HCT116 (cell line): ENCODE results near the gene TNPO2. TPM values are rescaled to one million over a fixed set of nuclear protein-coding genes. Genes with fewer than 3 reads are reported as not detected.

ENCODE experiments used
- ATAC-seq: fragments of 200-7000 bp; cut with Tn5 transposase; 2 replicates; pipeline ENCODE4 v1.9.1; 2020; ENCODE audit warnings: mild to moderate bottlenecking, moderate library complexity
- BruUV-seq: library from RNA; stranded (reverse); fragments of 400-500 nt; replicated peaks from 2 replicates; lab custom pipeline; 2021; lab: Mats Ljungman, UMichigan
- CTCF ChIA-PET: fragments of 300-600 bp; sonication (Branson Sonifier 250); formaldehyde crosslinking; loops from one replicate; lab custom pipeline; 2021; ENCODE audit warnings: antibody characterized with exemption; lab: Charles Lee
- POLR2A ChIA-PET: fragments of 300-600, 350-600 bp; sonication (Branson Sonifier 250); formaldehyde crosslinking; loops from one replicate; lab custom pipeline; 2021; ENCODE audit warnings: antibody characterized with exemption; lab: Charles Lee
- RAD21 ChIA-PET, 2 experiments: fragments of 300-600 bp; sonication (Branson Sonifier 250); formaldehyde crosslinking; loops; one replicate each; lab custom pipeline; 2023; ENCODE audit warnings: low total read pairs in 2 of 2; ENCODE audit not compliant: uncharacterized antibody in 2 of 2, unreplicated experiment in 2 of 2, low non-redundant PET in 1 of 2; lab: Charles Lee
- DNase-seq: peaks from one replicate; pipeline ENCODE4 v3.0.0-alpha.2; 2010; ENCODE audit warnings: low read depth, low spot score
- H2AFZ ChIP-seq: fragments of 200-600 bp; shearing (Covaris generic), sonication (generic); 2 replicates; pipeline ENCODE4 v1.6.1; 2017; ENCODE audit warnings: low read depth, mixed run types, mixed read lengths, antibody characterized with exemption, low read length; ENCODE audit not compliant: poor library complexity, severe bottlenecking
- H3K27ac ChIP-seq: 2 replicates; pipeline ENCODE4 v1.5.1; 2012; ENCODE audit warnings: low read depth, low read length
- H3K27me3 ChIP-seq: fragments of 200-600 bp; sonication (generic); 2 replicates; pipeline ENCODE4 v1.6.1; 2016; ENCODE audit warnings: mixed run types, low read length, mixed read lengths; ENCODE audit not compliant: insufficient read depth
- H3K36me3 ChIP-seq, 2 experiments: fragments of 200-500 bp in 1 of 2; fragments of 200-600 bp in 1 of 2; sonication (Bioruptor generic) in 1 of 2; sonication (generic) in 1 of 2; 2 replicates each; pipeline versions ENCODE4 v1.5.1 to v1.6.1; 2014 to 2016; ENCODE audit warnings: low read length in 2 of 2, inconsistent platforms in 1 of 2, mixed read lengths in 1 of 2, mixed run types in 1 of 2; ENCODE audit not compliant: insufficient read depth in 2 of 2, control insufficient read depth in 1 of 2
- H3K4me1 ChIP-seq, 2 experiments: fragments of 200-600 bp in 1 of 2; sonication (generic) in 1 of 2; 2 replicates each; pipeline versions ENCODE4 v1.5.1 to v1.6.1; 2012 to 2017; ENCODE audit warnings: low read length in 2 of 2, inconsistent platforms in 1 of 2, mild to moderate bottlenecking in 1 of 2, mixed read lengths in 1 of 2, mixed run types in 1 of 2, moderate library complexity in 1 of 2; ENCODE audit not compliant: insufficient read depth in 2 of 2, control insufficient read depth in 1 of 2
- H3K4me2 ChIP-seq: fragments of 200-600 bp; sonication (generic); 2 replicates; pipeline ENCODE4 v1.6.1; 2017; ENCODE audit warnings: mixed run types, low read length, mixed read lengths
- H3K4me3 ChIP-seq, 2 experiments: fragments of 200-600 bp in 1 of 2; sonication (generic) in 1 of 2; replicated peaks in 1 of 2; 2 replicates each; pipeline ENCODE4 v1.5.1; 2011 to 2016; ENCODE audit warnings: low read length in 2 of 2, control low read depth in 1 of 2, low read depth in 1 of 2, mild to moderate bottlenecking in 1 of 2, mixed read lengths in 1 of 2, mixed run types in 1 of 2
- H3K79me2 ChIP-seq: fragments of 200-600 bp; sonication (generic); 2 replicates; pipeline ENCODE4 v1.6.1; 2017; ENCODE audit warnings: mild to moderate bottlenecking, mixed run types, low read length, moderate library complexity, mixed read lengths; ENCODE audit not compliant: insufficient read depth
- H3K9ac ChIP-seq: fragments of 200-600 bp; sonication (generic); 2 replicates; pipeline ENCODE4 v1.6.1; 2016; ENCODE audit warnings: low read length, mixed read lengths
- H3K9me2 ChIP-seq: fragments of 200-600 bp; sonication (generic), shearing (Covaris generic); 2 replicates; pipeline ENCODE4 v1.6.1; 2017; ENCODE audit warnings: mixed run types, mild to moderate bottlenecking, moderate library complexity; ENCODE audit not compliant: insufficient read depth
- H3K9me3 ChIP-seq, 2 experiments: fragments of 200-500 bp in 1 of 2; fragments of 200-600 bp in 1 of 2; sonication (Bioruptor generic) in 1 of 2; sonication (generic) in 1 of 2; 2 replicates each; pipeline ENCODE4 v1.6.1; 2014 to 2017; ENCODE audit warnings: low read length in 2 of 2, mixed read lengths in 2 of 2, inconsistent platforms in 1 of 2, low read depth in 1 of 2, mild to moderate bottlenecking in 1 of 2, mixed run types in 1 of 2, moderate library complexity in 1 of 2; ENCODE audit not compliant: control insufficient read depth in 1 of 2, insufficient read depth in 1 of 2
- H4K20me1 ChIP-seq: fragments of 200-600 bp; sonication (generic), shearing (Covaris generic); 2 replicates; pipeline ENCODE4 v1.6.1; 2017; ENCODE audit warnings: mixed run types, mild to moderate bottlenecking, moderate library complexity; ENCODE audit not compliant: insufficient read depth
- POLR2AphosphoS5 ChIP-seq: IDR thresholded peaks from 2 replicates; pipeline ENCODE4 v1.6.1; 2011; ENCODE audit warnings: mild to moderate bottlenecking, low read depth, low read length, moderate library complexity
- RAD21 ChIP-seq: IDR thresholded peaks from 2 replicates; pipeline ENCODE4 v1.6.1; 2012; ENCODE audit warnings: low read depth, mild to moderate bottlenecking
- YY1 ChIP-seq: IDR thresholded peaks from 2 replicates; pipeline ENCODE4 v1.6.1; 2011; ENCODE audit warnings: low read length, low read depth, moderate library complexity, mild to moderate bottlenecking; ENCODE audit not compliant: insufficient replicate concordance; ENCODE audit errors: extremely low read depth
- intact Hi-C: fragments of 100-400 bp; cut with micrococcal nuclease; formaldehyde crosslinking; loops from 2 replicates; pipeline ENCODE4 v1.10.0; 2022
- total RNA-seq: library from RNA; stranded (reverse); gene quantifications from one replicate; pipeline ENCODE4 v1.2.1, GENCODE V29; 2021; ENCODE audit not compliant: unreplicated experiment
- TF ChIP-seq, protein P1 (sequence below), 3 experiments: fragments of 200-600 bp in 1 of 3; sonication (generic) in 1 of 3; IDR thresholded peaks in 2 of 3; conservative IDR thresholded peaks in 1 of 3; 2 replicates each; pipeline ENCODE4 v1.5.1; 2012 to 2017; ENCODE audit warnings: low read depth in 2 of 3, low read length in 2 of 3, antibody characterized with exemption in 1 of 3, borderline replicate concordance in 1 of 3, control low read depth in 1 of 3, mild to moderate bottlenecking in 1 of 3, mixed read lengths in 1 of 3, mixed run types in 1 of 3, moderate library complexity in 1 of 3; ENCODE audit not compliant: insufficient read depth in 1 of 3
- TF ChIP-seq, protein P2 (sequence below): IDR thresholded peaks from 2 replicates; pipeline ENCODE4 v1.6.1; 2012
- TF ChIP-seq, protein P3 (sequence below): IDR thresholded peaks from 2 replicates; pipeline ENCODE4 v1.6.1; 2012; ENCODE audit warnings: low read depth

TNPO2 gene
- total RNA-seq, 1 experiment from 2014 or later = 81.8 TPM

DNA sequence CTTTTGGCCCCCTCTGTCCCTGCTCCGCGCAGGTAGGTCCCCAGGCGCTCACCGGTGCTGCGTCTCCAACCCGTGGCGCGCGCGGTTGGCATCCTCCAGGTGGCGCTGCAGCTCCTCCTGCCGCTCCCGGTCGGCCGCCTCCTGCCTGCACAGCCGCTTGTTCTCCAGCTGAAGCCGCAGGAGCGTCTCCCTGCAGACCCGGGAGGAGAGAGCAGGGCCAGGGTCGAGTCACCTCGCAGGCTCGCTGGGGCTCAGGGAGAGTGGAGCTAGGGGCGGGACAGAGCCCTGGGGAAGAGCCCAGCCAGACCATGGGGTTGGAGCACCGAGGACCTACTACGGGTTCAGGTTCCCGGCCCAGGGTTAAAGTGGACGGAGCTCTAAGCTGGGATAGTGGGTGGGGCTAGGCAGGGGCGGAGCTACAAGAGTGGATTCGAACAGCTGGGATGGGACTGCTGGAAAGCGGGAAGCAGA is 42.4 kb upstream of the TNPO2 start:
- ChIA-PET RAD21 (interaction anchor here (0.6 to 1.8 kb wide), 11 partner anchors 8 to 107 kb away, joined by 3 to 17 read pairs (median 3); no protein-coding TSS in a partner anchor), POLR2A (interaction anchor here (0.5 to 5.4 kb wide), 7 partner anchors 8 to 172 kb away, joined by 3 to 98 read pairs (median 4); partner anchors contain the start of gene JUNB), CTCF (interaction anchor here (0.8 to 4.5 kb wide), 21 partner anchors 9 to 199 kb away, joined by 3 to 123 read pairs (median 6); partner anchors contain the start of genes DNASE2, GET3, HOOK2 and JUNB)
- ATAC-seq (peak; percentile 94), DNase-seq (no peak)
- peak overlapping the region; percentile 93 for H3K4me2 ChIP-seq
- no peaks in the 10 kb centered on the region for H3K79me2 ChIP-seq
- TF ChIP-seq, protein P1, sequence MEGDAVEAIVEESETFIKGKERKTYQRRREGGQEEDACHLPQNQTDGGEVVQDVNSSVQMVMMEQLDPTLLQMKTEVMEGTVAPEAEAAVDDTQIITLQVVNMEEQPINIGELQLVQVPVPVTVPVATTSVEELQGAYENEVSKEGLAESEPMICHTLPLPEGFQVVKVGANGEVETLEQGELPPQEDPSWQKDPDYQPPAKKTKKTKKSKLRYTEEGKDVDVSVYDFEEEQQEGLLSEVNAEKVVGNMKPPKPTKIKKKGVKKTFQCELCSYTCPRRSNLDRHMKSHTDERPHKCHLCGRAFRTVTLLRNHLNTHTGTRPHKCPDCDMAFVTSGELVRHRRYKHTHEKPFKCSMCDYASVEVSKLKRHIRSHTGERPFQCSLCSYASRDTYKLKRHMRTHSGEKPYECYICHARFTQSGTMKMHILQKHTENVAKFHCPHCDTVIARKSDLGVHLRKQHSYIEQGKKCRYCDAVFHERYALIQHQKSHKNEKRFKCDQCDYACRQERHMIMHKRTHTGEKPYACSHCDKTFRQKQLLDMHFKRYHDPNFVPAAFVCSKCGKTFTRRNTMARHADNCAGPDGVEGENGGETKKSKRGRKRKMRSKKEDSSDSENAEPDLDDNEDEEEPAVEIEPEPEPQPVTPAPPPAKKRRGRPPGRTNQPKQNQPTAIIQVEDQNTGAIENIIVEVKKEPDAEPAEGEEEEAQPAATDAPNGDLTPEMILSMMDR (IDR thresholded peaks at IDR 0.05 in 2 of 3, conservative IDR thresholded peaks at IDR 0.05 in 1 of 3; ENCODE audit: borderline replicate concordance in 1 of 3, insufficient read depth in 1 of 3, low read depth in 2 of 3, low read length in 2 of 3) = peak; percentile 80 to 95 (median 88)
- TF ChIP-seq POLR2AphosphoS5 (peak; percentile 50; the same call in 1 of the 2 replicates), YY1 (no peak), RAD21 (peak; percentile 88)
- TF ChIP-seq, protein P2, sequence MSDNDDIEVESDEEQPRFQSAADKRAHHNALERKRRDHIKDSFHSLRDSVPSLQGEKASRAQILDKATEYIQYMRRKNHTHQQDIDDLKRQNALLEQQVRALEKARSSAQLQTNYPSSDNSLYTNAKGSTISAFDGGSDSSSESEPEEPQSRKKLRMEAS = peak; percentile 43; the same call in 1 of the 2 replicates
- TF ChIP-seq, protein P3, sequence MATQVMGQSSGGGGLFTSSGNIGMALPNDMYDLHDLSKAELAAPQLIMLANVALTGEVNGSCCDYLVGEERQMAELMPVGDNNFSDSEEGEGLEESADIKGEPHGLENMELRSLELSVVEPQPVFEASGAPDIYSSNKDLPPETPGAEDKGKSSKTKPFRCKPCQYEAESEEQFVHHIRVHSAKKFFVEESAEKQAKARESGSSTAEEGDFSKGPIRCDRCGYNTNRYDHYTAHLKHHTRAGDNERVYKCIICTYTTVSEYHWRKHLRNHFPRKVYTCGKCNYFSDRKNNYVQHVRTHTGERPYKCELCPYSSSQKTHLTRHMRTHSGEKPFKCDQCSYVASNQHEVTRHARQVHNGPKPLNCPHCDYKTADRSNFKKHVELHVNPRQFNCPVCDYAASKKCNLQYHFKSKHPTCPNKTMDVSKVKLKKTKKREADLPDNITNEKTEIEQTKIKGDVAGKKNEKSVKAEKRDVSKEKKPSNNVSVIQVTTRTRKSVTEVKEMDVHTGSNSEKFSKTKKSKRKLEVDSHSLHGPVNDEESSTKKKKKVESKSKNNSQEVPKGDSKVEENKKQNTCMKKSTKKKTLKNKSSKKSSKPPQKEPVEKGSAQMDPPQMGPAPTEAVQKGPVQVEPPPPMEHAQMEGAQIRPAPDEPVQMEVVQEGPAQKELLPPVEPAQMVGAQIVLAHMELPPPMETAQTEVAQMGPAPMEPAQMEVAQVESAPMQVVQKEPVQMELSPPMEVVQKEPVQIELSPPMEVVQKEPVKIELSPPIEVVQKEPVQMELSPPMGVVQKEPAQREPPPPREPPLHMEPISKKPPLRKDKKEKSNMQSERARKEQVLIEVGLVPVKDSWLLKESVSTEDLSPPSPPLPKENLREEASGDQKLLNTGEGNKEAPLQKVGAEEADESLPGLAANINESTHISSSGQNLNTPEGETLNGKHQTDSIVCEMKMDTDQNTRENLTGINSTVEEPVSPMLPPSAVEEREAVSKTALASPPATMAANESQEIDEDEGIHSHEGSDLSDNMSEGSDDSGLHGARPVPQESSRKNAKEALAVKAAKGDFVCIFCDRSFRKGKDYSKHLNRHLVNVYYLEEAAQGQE = no peak
- intact Hi-C loops = loop anchor here (1.0 kb wide), 1 partner anchor 30 kb away; no protein-coding TSS in a partner anchor
- H3K4me3 ChIP-seq = peak overlapping the region; percentile 43 to 58
- no TSS peak for BruUV-seq
- no peaks in the 10 kb centered on the region for H4K20me1 ChIP-seq
- H2AFZ ChIP-seq = no peak overlapping the region
- H3K9ac ChIP-seq = peak overlapping the region; percentile 60
- peak overlapping the region; percentile 81 for H3K27ac ChIP-seq
- H3K9me3 ChIP-seq = no peaks in the 10 kb centered on the region
- peaks cover 2 to 11% of the 10 kb centered on the region in 2 experiments; a peak in 2 of 4 replicates for H3K4me1 ChIP-seq
- no peaks in the 10 kb centered on the region for H3K9me2 ChIP-seq
- peaks cover 14 to 20% of the 10 kb centered on the region in 2 experiments for H3K36me3 ChIP-seq
- H3K27me3 ChIP-seq = no peaks in the 10 kb centered on the region
